HFF-Myc (cell line): ENCODE measurements around the gene RSRC1.

Source experiments
- DNase-seq: peaks from one replicate; pipeline ENCODE4 v3.0.0-alpha.2; 2011; ENCODE audit warnings: low read depth; ENCODE audit errors: extremely low read depth
- H3K4me3 ChIP-seq: replicated peaks from 2 replicates; pipeline ENCODE4 v1.5.1; 2011; ENCODE audit warnings: low read depth, mild to moderate bottlenecking, control low read depth, low read length
- CTCF ChIP-seq: IDR thresholded peaks from 2 replicates; pipeline ENCODE4 v1.5.1; 2012; ENCODE audit warnings: mild to moderate bottlenecking, low read depth, low read length, control low read depth; ENCODE audit errors: missing control alignments

Gene RSRC1

GRCh38 chr3:158248261-158248660 is 138.4 kb downstream of the RSRC1 start:
- no peak for DNase-seq
- no peak for TF ChIP-seq CTCF
- H3K4me3 ChIP-seq, result no peak overlapping the region

- no peak for TF ChIP-seq CTCF
- no peak for DNase-seq
- no peak overlapping the region for H3K4me3 ChIP-seq
Measured at GRCh38 chr3:158249183-158249582, 139.3 kb downstream of the RSRC1 start.

GRCh38 chr3:158258619-158259018 is 148.7 kb downstream of the RSRC1 start:
- no peak overlapping the region for H3K4me3 ChIP-seq
- DNase-seq, result no peak
- no peak for TF ChIP-seq CTCF

GRCh38 chr3:158260392-158260791 is 150.5 kb downstream of the RSRC1 start:
- H3K4me3 ChIP-seq, result no peak overlapping the region
- no peak for TF ChIP-seq CTCF
- DNase-seq, result no peak

- no peak overlapping the region for H3K4me3 ChIP-seq
- DNase-seq, result no peak
- no peak for TF ChIP-seq CTCF
Measured at GRCh38 chr3:158261371-158261991, 151.6 kb downstream of the RSRC1 start.

GRCh38 chr3:158264894-158265293 is 155.0 kb downstream of the RSRC1 start:
- DNase-seq, result no peak
- H3K4me3 ChIP-seq, result no peak overlapping the region
- no peak for TF ChIP-seq CTCF

GRCh38 chr3:158267015-158267414 is 157.1 kb downstream of the RSRC1 start:
- TF ChIP-seq CTCF, result no peak
- no peak overlapping the region for H3K4me3 ChIP-seq
- no peak for DNase-seq
